HG02759 (cell line): Measurements from ENCODE around the gene ITGA2B.
"Not testable (repeated sequence)": the region's sequence is repeated elsewhere in the genome, so short reads cannot be mapped to it uniquely, and the experiment has no call there.

ENCODE experiments used
- ATAC-seq: cut with Tn5 transposase; IDR thresholded peaks from one replicate; pipeline ENCODE4 v1.9.1; 2021; ENCODE audit warnings: mild to moderate bottlenecking, moderate library complexity; ENCODE audit not compliant: unreplicated experiment

The ITGA2B gene

DNA sequence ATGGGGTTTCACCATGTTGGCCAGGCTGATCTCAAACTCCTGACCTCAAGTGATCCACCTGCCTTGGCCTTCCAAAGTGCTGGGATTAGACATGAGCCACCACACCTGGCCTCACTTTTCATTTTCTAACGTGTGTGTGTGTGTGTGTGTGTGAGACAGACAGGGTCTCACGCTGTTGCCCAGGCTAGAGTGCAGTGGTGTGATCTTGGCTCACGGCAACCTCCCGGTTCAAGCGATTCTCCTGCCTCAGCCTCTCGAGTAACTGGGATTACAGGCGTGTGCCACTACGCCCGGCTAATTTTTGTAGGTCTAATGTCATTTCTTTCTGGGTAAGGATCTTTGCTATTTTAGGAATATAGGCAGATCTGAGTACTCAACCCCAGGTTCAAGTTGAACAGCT lies 4.7 kb upstream of the ITGA2B start:
- not testable (repeated sequence) for ATAC-seq

DNA sequence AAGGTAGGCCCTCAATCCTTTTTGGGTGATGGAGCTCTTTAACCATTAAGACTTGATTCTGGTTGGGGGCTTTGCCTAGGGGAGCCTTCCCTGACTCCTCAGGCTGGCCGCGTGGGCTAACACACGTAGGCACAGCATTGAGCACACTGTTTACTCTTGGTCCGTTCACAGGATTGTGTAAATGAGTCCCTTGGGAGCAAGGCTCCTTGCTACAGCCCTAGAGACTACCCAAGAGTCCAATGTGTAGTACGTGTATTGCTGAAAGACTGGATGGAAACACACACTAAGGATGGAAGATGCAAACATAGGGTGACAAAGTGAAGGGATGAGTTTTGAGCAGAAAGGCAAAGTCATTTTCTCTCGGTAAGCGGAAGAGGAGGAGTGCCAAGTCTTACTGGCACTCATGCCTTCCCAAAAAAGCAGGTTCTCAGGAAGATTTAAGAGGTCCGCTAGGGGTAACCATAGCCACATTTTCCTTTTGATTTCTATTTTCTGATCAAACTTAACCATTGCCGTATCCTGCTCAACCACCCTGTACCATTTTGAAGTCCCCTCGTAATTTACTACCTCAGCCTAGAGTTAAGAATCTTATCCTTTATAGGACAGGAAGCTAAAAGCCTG lies 911 bp upstream of the ITGA2B start:
- ATAC-seq: no peak

DNA sequence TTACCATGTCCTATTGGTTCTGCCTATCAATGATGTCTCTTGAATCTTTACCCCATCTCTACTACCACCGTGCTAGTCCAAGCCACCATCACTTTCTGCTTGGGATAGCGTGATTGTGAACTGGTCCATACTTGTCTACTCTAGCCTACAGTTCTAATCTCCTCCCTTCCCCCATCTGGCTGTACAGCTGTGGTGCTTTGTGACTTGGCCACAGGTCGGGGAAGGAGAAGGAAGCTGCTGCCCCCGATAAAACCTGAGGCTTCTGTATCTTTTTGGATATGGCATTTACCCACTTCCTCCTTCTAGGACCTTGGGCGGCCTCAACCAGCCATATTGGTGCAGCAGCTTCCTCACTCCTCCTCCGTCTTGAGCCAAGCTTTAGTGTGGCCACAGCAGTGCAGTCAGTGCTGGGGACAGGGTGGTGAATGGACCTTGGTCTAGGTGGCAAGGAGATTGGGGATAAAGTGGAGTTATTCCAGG lies 314 bp upstream of the ITGA2B start:
- ATAC-seq: no peak

GRCh38 chr17:44387804-44388203 lies 1.6 kb downstream of the ITGA2B start:
- no peak for ATAC-seq

DNA sequence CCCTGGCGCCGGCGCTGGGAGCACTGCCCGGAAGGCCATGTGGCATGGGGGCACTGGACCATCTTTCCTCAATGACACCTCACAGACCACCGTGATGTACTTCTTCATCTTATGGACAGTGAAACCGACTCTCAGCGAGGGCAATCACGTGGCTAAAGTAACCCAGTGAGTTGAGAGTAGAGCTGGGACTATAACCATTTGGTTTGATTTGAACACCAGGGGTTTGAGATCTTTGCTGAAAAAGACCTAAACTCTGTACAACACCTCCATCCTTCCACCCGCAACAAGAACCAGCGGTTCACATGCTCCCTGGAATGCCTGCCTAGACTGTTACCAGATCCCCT lies 3.3 kb downstream of the ITGA2B start:
- ATAC-seq: no peak

DNA sequence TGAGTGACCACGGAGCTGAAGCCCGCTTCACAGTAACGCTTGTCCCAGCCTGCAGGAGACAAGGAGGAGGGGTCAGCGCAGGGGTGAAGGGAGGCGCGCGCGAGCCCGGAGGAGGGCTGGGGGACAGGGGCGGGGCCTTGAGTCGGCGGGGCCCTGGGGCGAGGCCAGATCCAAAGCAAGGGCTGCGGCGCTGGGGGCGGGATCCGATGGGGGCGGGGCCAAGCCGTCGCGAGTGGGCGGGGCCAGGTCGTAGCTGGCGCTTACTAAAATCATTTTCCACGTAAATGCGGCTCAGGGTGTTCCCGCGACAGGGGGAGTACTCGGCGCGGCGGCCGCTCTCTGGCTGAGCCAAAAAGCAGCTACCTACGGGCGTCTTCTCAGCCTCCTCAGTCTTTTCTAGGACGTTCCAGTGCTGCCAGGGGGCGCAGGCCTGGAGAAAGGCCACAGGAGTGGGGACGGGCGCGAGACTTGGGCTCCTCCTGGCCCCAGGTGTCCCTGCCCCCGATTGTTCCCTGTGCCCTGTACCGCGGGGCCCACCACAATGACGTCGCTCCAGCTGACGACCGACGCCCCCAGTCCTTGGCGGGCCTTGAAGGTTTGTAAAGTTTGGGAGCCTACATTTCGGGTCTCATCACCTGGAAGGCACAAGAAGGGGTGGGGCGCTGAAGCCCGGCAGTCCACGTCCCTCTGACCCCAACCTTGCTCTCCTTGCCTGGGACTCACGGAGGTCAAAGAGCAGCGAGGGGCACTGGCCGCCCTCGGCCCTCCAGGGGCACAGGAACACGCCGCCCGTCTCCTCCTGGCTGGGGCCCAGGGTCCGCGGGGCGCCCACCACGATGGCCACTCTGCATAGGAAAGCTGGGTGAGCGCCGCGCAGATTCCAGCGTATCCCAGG lies 3.9 kb downstream of the ITGA2B start:
- ATAC-seq: no peak

GRCh38 chr17:44384823-44385286 lies 4.6 kb downstream of the ITGA2B start:
- ATAC-seq: no peak

GRCh38 chr17:44384281-44384822 lies 5.1 kb downstream of the ITGA2B start:
- ATAC-seq: no peak

GRCh38 chr17:44383861-44384260 lies 5.6 kb downstream of the ITGA2B start:
- ATAC-seq: no peak

DNA sequence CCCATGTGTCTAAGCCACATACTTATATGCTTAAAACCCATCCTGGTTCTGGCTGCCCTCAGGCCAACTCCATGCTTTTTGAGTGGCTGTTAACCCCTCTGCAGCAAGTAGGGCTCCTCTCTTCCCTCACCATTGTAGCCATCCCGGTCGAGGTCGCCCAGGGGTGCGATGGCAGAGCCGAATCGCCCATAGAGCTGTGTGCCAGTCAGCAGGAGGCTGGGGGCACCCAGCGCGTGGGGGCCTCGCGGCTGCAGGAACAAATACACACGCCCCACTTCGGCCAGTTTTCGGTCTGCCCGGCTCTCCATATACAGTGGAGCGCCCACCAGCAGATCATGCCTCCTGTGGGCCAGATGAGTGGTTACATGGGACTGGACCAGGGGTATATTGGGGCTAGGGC lies 6.1 kb downstream of the ITGA2B start:
- ATAC-seq: no peak

DNA sequence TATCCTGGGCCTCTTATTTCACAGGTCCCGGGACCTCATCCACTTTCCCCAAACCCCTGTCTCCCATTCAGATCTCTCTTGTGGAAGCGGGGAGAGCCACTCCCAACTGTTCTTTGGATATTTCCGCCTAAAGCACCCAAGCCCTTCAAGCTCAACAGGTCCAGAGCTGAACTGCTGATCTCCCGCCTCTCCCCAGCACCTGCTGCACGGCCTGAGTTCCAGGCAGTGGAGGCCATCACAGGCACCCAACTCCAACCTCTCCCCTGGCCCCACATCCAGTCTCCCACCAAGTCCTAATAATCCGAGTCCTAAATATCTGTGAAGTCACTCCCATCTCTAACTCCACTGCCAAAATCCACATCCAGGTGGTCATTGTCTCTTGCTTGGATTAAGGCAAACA lies 6.5 kb downstream of the ITGA2B start:
- ATAC-seq: no peak

DNA sequence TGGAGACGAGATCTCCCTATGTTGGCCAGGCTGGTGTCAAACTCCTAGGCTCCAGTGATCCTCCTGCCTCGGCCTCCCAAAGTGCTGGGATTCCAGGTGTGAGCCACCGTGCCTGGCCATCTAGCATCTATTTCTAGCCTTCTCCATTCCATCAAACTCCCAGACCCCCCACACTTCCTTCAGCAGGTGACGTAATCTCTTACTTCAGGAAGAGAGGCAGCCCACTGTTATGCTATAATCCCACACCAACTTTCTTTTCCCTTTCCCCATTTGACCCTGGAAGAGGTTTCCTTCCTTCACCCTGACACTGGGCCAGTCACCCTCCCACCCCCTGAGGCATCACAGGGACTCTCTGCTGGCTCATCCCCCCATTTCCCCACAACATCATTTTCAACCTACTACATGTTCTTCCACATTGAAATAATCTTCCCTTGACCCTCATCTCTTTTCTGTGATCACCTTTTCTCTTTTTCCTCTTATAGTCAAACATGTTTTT lies 7.6 kb downstream of the ITGA2B start:
- no peak for ATAC-seq

GRCh38 chr17:44380767-44381166 lies 8.7 kb downstream of the ITGA2B start:
- no peak for ATAC-seq

DNA sequence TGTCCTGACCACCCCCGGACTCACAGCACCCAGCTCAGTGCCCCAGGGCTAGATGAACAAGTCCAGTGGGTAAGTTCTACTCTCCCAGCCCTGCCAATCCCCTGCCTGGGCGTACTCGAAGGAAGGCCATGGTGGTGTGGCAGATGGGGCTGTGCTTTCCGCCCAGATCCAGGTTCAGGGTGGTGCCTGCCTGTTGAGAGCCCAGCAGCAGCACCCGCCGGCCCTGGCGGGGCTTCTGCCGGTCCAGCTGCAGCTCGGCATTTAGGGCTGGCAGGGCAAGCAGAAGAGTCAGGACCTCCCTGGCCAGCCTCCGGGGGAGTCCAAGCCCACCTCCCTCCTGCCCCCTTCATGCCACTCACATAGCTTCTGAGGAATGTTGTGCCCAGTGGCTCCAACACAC lies 9.6 kb downstream of the ITGA2B start:
- ATAC-seq: no peak

DNA sequence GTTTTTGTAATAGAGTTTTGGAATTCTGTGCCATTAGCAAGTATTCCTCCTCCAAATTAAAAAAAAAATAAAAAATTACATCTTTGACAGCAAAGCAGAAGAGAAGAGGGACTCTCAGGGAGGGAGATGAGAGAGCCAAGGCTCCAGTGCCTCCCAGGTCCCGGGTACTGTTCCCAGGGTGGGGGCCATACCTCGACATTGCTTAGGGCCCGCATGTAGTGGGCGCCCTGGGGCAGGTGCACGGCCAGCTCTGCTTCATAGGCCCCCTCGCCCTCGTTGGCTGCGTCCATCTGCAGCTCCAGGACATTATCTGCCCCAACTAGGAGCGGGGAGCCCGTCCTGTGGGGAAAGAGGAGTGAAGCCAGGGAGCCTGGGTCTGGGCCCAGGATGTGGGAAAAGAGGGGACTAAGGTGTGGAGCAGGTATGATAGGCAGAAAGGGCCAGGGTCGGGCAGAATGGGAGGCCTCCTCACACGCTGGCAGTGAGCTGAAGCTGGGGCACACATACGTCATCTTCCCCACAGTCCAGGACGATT lies 11.2 kb downstream of the ITGA2B start:
- ATAC-seq: no peak

DNA sequence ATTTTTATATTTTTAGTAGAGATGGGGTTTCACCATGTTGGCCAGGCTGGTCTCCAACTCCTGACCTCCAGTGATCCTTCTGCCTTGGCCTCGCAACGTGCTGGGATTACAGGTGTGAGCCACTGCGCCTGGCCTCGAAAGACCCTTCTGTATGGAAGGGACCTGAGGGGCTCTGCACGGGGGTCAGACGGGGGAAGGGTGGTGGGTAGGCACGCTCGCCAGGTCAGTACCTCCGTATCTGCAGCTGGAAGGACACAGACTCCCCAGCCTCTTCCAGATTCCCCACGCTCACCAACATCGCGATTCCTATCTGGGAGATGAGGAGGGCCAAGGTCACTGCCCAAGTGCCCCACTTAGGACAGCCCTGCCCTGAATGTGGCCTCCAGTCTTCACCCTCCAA lies 12.7 kb downstream of the ITGA2B start:
- no peak for ATAC-seq

DNA sequence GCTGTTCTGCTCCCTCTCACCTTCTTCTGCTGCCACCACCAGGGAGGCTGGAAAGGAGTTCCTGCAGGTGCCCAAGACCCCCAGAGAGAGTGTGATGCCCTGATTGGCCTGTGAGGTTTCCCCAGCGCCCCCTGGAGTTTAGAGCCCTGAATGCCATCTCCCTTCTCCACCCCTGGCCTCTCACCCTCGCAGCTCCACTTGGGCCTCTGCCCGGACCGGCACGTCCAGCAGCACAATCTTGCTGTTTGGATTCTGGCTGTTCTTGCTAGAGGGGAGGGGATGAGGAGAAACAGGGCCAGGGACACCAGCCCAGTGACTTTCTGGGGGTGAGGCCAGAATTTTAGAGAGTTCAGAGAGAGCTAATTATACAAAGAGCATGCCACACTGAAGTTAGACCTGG lies 13.3 kb downstream of the ITGA2B start:
- no peak for ATAC-seq

DNA sequence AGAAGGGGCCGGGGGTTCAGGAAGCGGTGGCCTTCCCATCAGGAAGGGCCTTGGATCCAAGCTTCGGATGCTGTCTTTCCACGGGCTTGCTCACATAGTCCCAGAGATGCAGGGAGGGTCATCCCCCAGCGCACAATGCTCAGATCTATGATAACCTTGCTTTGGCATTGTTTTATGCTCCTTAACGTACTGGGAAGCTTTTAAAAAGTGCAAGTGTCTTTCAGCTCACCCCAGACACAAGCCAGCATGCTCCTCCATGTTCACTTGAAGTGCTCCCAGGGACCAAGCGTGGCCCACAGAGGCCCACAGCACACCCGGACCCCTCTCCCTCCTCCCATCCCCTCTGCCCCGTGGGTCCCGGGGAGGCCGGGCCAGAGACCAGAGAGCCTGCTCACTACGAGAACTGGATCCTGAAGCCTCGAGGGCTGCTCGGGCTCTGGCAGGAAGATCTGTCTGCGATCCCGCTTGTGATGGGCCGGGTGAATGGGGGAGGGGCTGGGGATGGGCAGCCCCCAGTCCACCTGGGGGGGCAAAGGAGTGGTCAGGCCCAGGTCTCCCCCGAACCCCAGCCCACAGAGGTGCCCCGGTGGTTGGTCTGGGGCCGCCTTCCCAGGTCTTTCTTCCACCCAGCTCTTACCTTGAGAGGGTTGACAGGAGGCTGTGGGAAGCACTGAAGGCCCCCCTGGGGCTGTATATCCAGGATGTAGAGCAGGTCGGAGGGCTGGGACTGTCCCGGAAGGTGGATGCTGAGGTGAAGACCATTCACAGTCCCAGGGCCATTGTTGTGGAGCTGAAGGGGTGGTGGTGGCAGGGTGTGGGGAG lies 14.0 kb downstream of the ITGA2B start:
- ATAC-seq: no peak

DNA sequence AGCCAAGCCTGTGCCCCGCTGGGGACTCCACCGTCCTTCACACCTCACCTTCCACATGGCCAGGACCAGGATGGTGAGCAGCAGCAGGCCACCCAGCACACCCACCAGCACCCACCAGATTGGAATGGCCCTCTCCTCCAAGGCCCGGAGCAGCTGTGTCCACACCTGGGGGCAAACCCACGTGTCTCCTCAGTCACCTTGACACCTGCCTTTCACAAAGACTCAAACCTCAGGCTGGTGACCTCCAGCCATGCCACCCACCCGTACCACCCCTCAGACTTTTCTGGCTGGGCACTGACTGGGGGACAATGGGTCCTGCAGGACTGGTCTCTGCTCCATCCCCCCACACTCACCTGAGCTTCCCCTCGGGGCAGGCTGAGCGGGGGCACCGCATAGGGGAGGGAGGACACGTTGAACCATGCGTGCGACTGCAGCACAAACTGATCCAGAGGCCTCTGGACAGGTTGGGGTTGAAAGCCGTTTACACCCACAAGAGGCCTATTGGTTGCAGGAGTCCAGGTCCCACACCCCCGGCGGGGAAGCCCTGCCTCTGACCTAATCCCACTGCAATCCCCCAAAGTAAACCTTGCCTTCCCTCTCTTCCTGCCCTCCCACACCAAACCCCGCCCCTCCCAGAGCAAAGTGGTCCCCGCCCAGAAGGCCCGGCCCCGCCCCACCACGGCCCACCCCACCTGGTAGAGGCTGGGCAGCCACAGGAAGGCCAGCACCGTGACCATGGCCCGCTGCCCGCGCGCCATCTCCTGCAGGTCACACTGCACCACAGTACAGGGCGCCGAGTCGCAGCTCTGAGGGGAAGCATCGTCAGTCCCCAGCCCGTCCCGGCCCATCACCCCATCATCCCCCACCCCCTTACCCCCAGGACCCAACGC lies 14.9 kb downstream of the ITGA2B start:
- no peak for ATAC-seq

- ATAC-seq: no peak
These were observed 17.4 kb downstream of the ITGA2B start for GRCh38 chr17:44372036-44372435.
